Stimulated activated CD8-positive, alpha-beta memory T cell treated with anti-CD3 and anti-CD28 coated beads, Interleukin-12 subunit alpha, Interleukin-12 subunit beta, amount 100 ng/mL, for 24 hours (primary cell): Measurements from ENCODE around the gene DOCK4.

ENCODE experiments used
- DNase-seq: peaks from one replicate; pipeline ENCODE4 v3.0.0-alpha.2; 2020; ENCODE audit errors: extremely low read depth

The DOCK4 gene

GRCh38 chr7:112050250-112050881 lies 155.8 kb downstream of the DOCK4 start:
- no peak for DNase-seq

GRCh38 chr7:112049555-112050249 lies 156.5 kb downstream of the DOCK4 start:
- no peak for DNase-seq

GRCh38 chr7:112047421-112047820 lies 158.8 kb downstream of the DOCK4 start:
- DNase-seq, result no peak

- no peak for DNase-seq
Observed at GRCh38 chr7:112045222-112045621, 161.0 kb downstream of the DOCK4 start.

- DNase-seq, result no peak
Observed at GRCh38 chr7:112042631-112043030, 163.6 kb downstream of the DOCK4 start.

- DNase-seq, result no peak
Observed at GRCh38 chr7:112038353-112038752, 167.8 kb downstream of the DOCK4 start.

GRCh38 chr7:112036071-112036470 lies 170.1 kb downstream of the DOCK4 start:
- no peak for DNase-seq

- no peak for DNase-seq
Observed at GRCh38 chr7:112031689-112032088, 174.5 kb downstream of the DOCK4 start.

- DNase-seq, result no peak
Observed at GRCh38 chr7:112025556-112025955, 180.6 kb downstream of the DOCK4 start.

GRCh38 chr7:112023786-112024185 lies 182.4 kb downstream of the DOCK4 start:
- no peak for DNase-seq

- no peak for DNase-seq
Observed at GRCh38 chr7:112023282-112023681, 182.9 kb downstream of the DOCK4 start.

- no peak for DNase-seq
Observed at GRCh38 chr7:112022128-112022527, 184.1 kb downstream of the DOCK4 start.

- no peak for DNase-seq
Observed at GRCh38 chr7:112021379-112022044, 184.7 kb downstream of the DOCK4 start.

- no peak for DNase-seq
Observed at GRCh38 chr7:112020800-112021199, 185.4 kb downstream of the DOCK4 start.

- DNase-seq, result no peak
Observed at GRCh38 chr7:112019932-112020331, 186.3 kb downstream of the DOCK4 start.

GRCh38 chr7:112018305-112019030 lies 187.7 kb downstream of the DOCK4 start:
- DNase-seq, result no peak

GRCh38 chr7:112015146-112015545 lies 191.1 kb downstream of the DOCK4 start:
- DNase-seq, result no peak

GRCh38 chr7:112014347-112014746 lies 191.9 kb downstream of the DOCK4 start:
- no peak for DNase-seq

- DNase-seq, result no peak
Observed at GRCh38 chr7:112013274-112013673, 192.9 kb downstream of the DOCK4 start.

GRCh38 chr7:112012242-112012641 lies 194.0 kb downstream of the DOCK4 start:
- no peak for DNase-seq

- no peak for DNase-seq
Observed at GRCh38 chr7:112010994-112011393, 195.2 kb downstream of the DOCK4 start.

- no peak for DNase-seq
Observed at GRCh38 chr7:112010109-112010508, 196.1 kb downstream of the DOCK4 start.
